Osteocyte (in vitro differentiated cells): ENCODE measurements around the gene LRCH1. TPM values are rescaled to one million over a fixed set of nuclear protein-coding genes. Genes with fewer than 3 reads are reported as not detected.

Experiments used
- DNase-seq: peaks from one replicate; pipeline ENCODE4 v3.0.0; 2021; ENCODE audit warnings: mixed read lengths; ENCODE audit not compliant: unreplicated experiment; ENCODE audit errors: extremely low spot score
- H3K27ac Mint-ChIP-seq: one replicate; pipeline ENCODE4 v1.8.0; 2021; ENCODE audit warnings: mild to moderate bottlenecking, mixed read lengths; ENCODE audit not compliant: unreplicated experiment
- H3K27me3 Mint-ChIP-seq: one replicate; pipeline ENCODE4 v1.8.0; 2021; ENCODE audit warnings: mixed read lengths; ENCODE audit not compliant: unreplicated experiment
- H3K36me3 Mint-ChIP-seq: one replicate; pipeline ENCODE4 v1.8.0; 2021; ENCODE audit warnings: mixed read lengths; ENCODE audit not compliant: unreplicated experiment
- H3K4me1 Mint-ChIP-seq: one replicate; pipeline ENCODE4 v1.8.0; 2021; ENCODE audit warnings: mixed read lengths; ENCODE audit not compliant: unreplicated experiment
- H3K4me3 Mint-ChIP-seq: one replicate; pipeline ENCODE4 v1.8.0; 2021; ENCODE audit warnings: mild to moderate bottlenecking, moderate library complexity, mixed read lengths; ENCODE audit not compliant: unreplicated experiment
- H3K9me3 Mint-ChIP-seq: one replicate; pipeline ENCODE4 v1.8.0; 2021; ENCODE audit warnings: mixed read lengths; ENCODE audit not compliant: unreplicated experiment
- CTCF ChIP-seq: fragments of 200-600 bp; sonication (generic); IDR thresholded peaks from 2 replicates; pipeline ENCODE4 v1.5.0; 2021; ENCODE audit warnings: antibody characterized with exemption, mild to moderate bottlenecking, moderate library complexity
- total RNA-seq: library from RNA; stranded (reverse); gene quantifications from 2 replicates; pipeline ENCODE4 v1.2.1, GENCODE V29; 2021

Gene LRCH1
- total RNA-seq, 1 donor from 2014 or later: 13.9 TPM

DNA sequence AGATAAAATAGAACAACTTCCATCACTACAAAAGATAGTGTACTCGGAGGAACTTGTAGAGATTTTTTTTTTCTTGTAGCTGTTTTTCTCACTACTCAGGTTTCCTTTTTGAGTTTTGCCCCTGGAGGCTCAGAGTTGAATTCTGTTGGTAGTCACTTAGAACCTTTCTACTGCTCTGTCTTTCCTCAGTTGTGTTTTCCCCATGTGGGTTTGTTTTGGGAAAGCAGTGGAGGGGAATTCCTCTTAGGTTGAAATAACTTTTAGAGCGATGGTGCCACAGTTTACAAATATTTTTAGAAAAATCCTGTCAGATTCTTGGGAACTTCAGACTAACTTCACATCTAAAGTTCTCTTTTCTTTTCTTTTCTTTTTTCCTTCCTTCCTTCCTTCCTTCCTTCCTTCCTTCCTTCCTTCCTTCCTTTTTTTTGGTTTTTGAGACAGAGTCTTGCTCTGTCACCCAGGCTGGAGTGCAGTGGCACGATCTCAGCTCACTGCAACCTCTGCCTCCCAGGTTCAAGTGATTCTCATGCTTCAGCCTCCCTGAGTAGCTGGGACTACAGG, 65.8 kb downstream of the LRCH1 start:
- Mint-ChIP-seq H3K27ac (peak overlapping the region; percentile 51), H3K27me3 (no peaks in the 10 kb centered on the region), H3K9me3 (no peaks in the 10 kb centered on the region), H3K36me3 (no peaks in the 10 kb centered on the region), H3K4me3 (no peak overlapping the region), H3K4me1 (peaks cover 68% of the 10 kb centered on the region)
- no peak for TF ChIP-seq CTCF
- no peak for DNase-seq

DNA sequence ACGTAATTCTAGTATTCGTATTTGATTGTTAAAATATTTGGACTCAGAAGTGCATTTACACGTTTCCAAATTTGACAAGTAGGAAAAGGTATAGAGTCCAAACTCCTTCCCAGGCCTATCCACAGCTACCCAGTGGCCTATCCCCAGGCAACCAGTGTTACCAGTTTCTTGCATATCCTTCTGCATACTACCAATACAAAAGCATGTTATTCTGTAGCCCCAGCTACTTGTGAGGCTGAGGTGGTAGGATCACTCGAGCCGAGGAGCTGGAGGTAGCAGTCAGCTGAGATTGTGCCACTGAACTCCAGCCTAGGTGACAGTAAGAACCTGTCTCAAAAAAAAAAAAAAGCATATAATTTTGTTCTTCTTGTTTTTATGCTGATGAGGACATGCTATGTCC, 67.1 kb downstream of the LRCH1 start:
- TF ChIP-seq CTCF: no peak
- Mint-ChIP-seq H3K36me3 (no peaks in the 10 kb centered on the region), H3K4me1 (peaks cover 62% of the 10 kb centered on the region)

DNA sequence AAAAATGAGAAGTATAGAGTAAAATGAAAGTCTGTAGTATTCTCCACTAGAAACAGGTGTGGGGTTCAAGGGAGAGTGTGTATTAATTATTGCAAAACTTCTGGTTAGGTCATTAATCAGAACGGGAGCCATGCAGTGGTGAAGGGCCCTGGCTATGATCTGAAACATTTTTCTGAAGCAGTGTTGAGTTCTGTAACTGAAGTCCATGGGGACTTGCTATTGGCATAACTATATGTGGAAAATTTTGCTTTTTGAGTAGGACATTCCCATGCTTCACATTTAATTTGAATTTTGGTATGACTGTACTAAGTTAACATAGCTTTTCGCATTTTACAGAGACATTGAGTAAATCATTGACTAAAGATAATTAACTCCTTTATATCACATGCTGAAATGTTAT, 67.5 kb downstream of the LRCH1 start:
- no peak overlapping the region for H3K27ac Mint-ChIP-seq
- no peaks in the 10 kb centered on the region for H3K36me3 Mint-ChIP-seq
- H3K9me3 Mint-ChIP-seq: no peaks in the 10 kb centered on the region
- no peak overlapping the region for H3K4me3 Mint-ChIP-seq
- no peaks in the 10 kb centered on the region for H3K27me3 Mint-ChIP-seq
- peaks cover 58% of the 10 kb centered on the region for H3K4me1 Mint-ChIP-seq
- no peak for DNase-seq
- no peak for TF ChIP-seq CTCF

More for the DNA sequence above, 67.1 kb downstream of the LRCH1 start:
- no peaks in the 10 kb centered on the region for H3K27me3 Mint-ChIP-seq
- no peak overlapping the region for H3K4me3 Mint-ChIP-seq
- H3K27ac Mint-ChIP-seq: no peak overlapping the region
- H3K9me3 Mint-ChIP-seq: no peaks in the 10 kb centered on the region
- DNase-seq: no peak

DNA sequence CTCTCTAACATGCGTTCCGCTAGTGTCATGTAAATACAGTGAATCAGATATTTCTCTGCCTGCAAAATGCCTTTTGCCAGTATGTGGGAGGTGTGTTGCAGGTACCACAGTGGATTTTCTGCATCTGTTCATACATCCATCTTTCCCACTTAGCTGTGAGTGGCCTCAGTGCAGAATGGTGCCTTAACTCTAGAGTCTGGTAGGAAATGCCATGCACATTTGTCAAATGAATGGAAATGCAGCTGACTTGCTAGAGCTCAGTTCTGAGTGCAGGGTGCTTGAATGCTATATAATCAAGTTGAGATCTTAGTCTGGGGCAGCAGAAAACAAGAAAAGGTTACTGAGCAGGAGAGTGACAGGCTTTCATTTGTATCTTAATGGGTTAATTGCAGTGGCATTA, 68.2 kb downstream of the LRCH1 start:
- Mint-ChIP-seq H3K9me3 (no peaks in the 10 kb centered on the region), H3K27me3 (no peaks in the 10 kb centered on the region), H3K27ac (no peak overlapping the region), H3K4me1 (peaks cover 51% of the 10 kb centered on the region), H3K36me3 (no peaks in the 10 kb centered on the region), H3K4me3 (no peak overlapping the region)
- TF ChIP-seq CTCF: no peak
- DNase-seq: no peak

- H3K4me3 Mint-ChIP-seq: no peak overlapping the region
- H3K4me1 Mint-ChIP-seq: peaks cover 42% of the 10 kb centered on the region
- H3K27ac Mint-ChIP-seq: no peak overlapping the region
- H3K27me3 Mint-ChIP-seq: no peaks in the 10 kb centered on the region
- TF ChIP-seq CTCF: no peak
- DNase-seq: no peak
- H3K9me3 Mint-ChIP-seq: no peaks in the 10 kb centered on the region
- no peaks in the 10 kb centered on the region for H3K36me3 Mint-ChIP-seq
Measured at GRCh38 chr13:46621792-46622629, 69.0 kb downstream of the LRCH1 start.
